ENCODE measurements around the gene CBX1.

Gene CBX1

GRCh38 chr17:48101012-48101720, at the start of gene CBX1:
Gene CBX1, minus strand, starts transcription at chr17:48101478. Its CDS starts 24,474 bp downstream, at chr17:48077004.
- DNase-seq (ENCODE audit: low spot score) = peak; percentile 88

DNA sequence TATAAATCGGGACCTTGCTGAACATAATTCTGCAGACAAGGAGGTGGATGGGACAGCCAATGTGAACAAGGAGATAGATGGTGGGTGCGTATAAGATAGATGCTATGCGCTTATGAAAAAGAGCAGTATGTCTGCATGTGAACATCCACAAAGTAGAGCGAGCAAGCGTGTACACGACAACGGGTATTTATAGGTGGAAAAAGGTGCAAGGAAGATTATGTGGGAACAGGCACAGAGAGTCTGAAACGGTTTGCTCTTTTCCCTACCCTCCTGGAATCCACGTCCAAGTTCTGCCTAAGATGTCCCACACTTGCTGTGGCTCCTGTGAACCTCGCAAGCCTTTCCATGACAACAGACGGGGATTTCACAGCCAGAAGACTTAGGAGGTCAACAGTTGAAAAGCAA, 49.3 kb upstream of the CBX1 start:
- no peak for DNase-seq (ENCODE audit: low spot score)

DNA sequence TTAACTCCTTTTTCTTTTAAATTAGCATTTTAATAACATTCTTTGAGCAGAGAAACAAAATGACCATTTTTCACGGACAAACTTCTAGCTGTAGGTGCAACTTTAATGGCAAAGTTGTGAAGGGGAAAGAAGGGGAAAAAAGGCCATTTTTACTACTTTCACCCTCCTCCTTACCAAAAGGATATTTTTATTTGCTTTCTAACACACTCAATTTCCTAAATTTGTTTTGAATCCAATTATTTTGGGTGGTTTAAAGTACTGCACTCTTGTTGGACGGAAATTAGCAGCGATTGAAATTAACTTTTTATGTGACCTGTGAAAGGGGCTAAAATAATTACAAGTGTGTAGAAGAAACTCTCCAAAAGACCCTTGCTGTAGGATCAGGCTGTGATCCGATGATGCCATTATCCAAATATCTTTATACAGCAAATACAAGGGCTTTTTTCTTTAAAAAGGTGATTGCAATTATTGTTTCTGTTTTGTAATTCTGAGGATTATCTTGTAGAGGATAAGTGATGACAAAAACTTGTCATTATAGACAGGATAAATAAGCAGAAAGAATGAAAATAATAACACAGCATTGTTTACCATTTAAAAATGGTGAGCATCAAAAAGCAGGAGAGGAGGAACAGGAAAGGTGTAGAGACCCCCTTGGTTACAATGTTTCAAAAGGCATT, 48.6 kb upstream of the CBX1 start:
- DNase-seq (ENCODE audit: low spot score) = no peak

GRCh38 chr17:48148854-48149786, 47.8 kb upstream of the CBX1 start:
- DNase-seq (ENCODE audit: low spot score) = no peak

GRCh38 chr17:48148029-48148770, 46.9 kb upstream of the CBX1 start:
- DNase-seq (ENCODE audit: low spot score) = no peak

- DNase-seq (ENCODE audit: low spot score) = no peak
Measured at GRCh38 chr17:48144976-48145798, 43.9 kb upstream of the CBX1 start.

- DNase-seq (ENCODE audit: low spot score) = no peak
Measured at GRCh38 chr17:48144231-48144630, 43.0 kb upstream of the CBX1 start.

- no peak for DNase-seq (ENCODE audit: low spot score)
Measured at GRCh38 chr17:48143629-48144028, 42.4 kb upstream of the CBX1 start.

DNA sequence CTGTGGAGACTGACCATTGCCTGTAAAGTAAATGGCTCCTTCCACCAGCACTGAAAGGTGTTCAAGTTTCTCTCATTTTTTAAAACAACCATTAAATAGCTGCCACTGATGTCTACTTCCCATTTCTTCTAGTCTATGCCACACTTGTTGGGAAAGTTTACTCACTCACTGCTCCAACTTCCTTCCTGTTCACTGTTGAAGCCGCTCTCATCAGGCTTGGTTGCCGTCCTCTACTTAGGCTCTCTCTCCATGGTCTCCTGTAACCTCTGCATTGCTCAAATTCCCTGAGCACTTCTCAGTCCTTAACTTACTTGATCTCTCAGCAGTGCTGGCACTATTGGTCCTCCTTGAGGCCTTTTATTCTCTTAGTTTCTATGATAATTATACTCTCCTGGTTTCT, 38.7 kb upstream of the CBX1 start:
- no peak for DNase-seq (ENCODE audit: low spot score)

DNA sequence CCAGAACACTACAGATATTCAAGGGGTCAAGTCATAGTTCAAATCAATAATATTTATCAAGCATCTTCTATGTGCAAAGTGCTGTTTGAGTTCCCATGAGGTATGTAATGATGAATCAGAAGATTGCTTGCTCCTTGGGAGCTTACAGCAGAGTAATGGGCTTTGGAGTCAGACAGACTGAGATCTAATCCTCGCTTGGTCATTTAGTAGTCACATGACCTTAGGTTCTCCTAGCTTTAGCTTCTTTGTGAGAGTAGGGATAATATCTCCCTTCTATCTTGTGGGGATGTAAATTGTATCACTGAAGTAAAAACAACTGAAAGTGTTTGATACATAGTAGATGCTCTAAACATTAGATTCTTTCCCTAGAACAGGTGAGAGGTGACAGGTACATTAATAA, 36.4 kb upstream of the CBX1 start:
- no peak for DNase-seq (ENCODE audit: low spot score)

DNA sequence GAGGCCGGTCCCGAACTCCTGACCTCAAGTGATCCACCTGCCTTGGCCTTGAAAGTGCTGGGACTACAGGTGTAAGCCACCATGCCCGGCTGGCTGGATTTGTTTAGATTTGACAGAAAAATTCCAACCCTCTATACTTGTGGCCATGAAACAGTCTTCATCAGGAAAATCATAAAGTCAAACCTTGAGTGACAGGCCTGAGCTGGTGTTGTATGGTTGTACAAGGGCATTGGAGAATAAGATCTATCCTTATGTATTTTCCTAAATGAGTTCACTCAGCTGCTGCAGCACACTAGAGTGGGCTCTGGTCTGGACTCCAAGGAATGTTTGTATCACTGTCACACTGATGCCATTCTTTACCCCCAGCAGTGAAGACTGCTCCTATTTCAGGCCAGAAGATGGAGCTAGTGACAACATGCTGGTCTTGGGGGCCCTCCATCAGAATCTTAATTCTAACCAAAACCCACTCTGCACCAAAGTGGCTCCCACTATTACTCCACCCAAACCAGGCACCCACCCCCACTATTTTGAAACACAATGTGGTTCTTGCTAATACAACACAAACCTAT, 33.7 kb upstream of the CBX1 start:
- DNase-seq (ENCODE audit: low spot score) = no peak

- DNase-seq (ENCODE audit: low spot score) = no peak
Measured at GRCh38 chr17:48132385-48132784, 31.1 kb upstream of the CBX1 start.

GRCh38 chr17:48131216-48131824, 30.0 kb upstream of the CBX1 start:
- peak; percentile 54 for DNase-seq (ENCODE audit: low spot score)

DNA sequence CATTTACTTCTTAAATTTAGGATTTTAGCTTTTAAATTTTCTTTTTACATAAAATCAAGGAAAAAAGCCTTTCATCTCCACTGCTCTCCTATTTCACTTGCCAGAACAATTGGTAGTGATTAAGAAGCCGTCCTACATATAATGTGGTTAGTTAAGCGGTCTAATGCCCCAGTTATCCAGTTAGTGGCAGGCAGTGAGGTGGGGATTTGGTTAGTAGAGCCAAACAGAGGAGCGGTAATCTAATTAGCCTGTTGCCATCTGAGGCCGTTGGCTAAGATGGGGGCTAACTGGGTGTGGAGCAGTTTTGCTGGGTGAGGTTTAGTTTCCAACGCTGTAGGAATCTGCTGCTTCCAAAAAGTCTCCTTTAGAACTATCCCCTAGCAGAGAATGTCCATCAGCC, 28.7 kb upstream of the CBX1 start:
- DNase-seq (ENCODE audit: low spot score) = no peak

- no peak for DNase-seq (ENCODE audit: low spot score)
Measured at GRCh38 chr17:48128400-48128799, 27.1 kb upstream of the CBX1 start.

GRCh38 chr17:48127371-48128051, 26.2 kb upstream of the CBX1 start:
- DNase-seq (ENCODE audit: low spot score) = no peak

- DNase-seq (ENCODE audit: low spot score) = no peak
Measured at GRCh38 chr17:48126532-48126850, 25.2 kb upstream of the CBX1 start.

DNA sequence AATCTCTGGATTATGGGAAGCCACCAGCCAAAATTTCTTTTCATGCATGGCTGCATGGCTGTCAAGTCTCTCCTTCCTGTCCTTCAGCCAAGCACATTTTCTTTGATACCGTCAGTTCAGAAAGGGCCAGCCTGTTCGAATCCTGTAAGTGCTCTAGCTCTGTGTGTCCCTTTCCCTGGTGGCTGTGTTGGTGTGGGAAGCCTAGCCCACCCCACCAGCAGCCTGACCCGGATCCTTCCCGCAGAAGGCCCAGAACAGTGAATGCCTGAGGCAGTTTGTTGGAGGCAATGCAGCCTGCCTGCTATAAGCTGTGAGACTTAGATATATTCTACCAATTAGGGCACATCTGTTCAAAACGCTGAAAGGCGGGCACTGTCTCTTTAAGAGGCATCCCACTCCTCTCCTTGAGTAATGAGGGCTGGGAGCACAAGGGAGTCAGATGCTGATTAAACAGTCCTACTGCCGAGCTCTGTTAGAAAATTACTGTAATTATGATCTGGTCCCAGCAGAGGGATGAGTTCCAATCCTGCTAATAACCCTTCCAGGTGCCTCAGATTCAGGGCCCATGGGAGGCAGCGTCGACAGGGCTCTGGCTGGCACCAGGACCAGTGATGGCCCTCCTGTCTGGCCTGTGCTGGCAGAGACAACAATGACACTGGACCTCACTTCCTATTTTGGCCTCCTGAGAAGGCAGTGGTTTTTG, 24.7 kb upstream of the CBX1 start:
- no peak for DNase-seq (ENCODE audit: low spot score)

- DNase-seq (ENCODE audit: low spot score) = no peak
Measured at GRCh38 chr17:48123776-48124388, 22.6 kb upstream of the CBX1 start.

Data from COLO829 (cell line).